HepG2 (cell line): ENCODE results near the gene RIPOR3. TPM values are rescaled to one million over a fixed set of nuclear protein-coding genes. Genes with fewer than 3 reads are reported as not detected.
A peak's percentile ranks its signal among the peaks of the same experiment; 100 is the strongest.

ENCODE experiments used
- BCL3 ChIP-seq: sonication (generic); formaldehyde crosslinking; IDR thresholded peaks from 2 replicates; pipeline ENCODE4 v1.5.1; 2020; ENCODE audit warnings: mild to moderate bottlenecking, missing genetic modification reagents, moderate library complexity
- CREBL2 ChIP-seq: sonication (generic); formaldehyde crosslinking; IDR thresholded peaks from 2 replicates; pipeline ENCODE4 v1.8.1; 2023; ENCODE audit warnings: missing genetic modification reagents, mild to moderate bottlenecking, borderline replicate concordance
- ESRRA ChIP-seq: sonication (generic); formaldehyde crosslinking; IDR thresholded peaks from 2 replicates; pipeline ENCODE4 v1.5.1; 2020; ENCODE audit warnings: mild to moderate bottlenecking, low read depth, missing genetic modification reagents
- GLI4 ChIP-seq: sonication (generic); formaldehyde crosslinking; IDR thresholded peaks from 2 replicates; pipeline ENCODE4 v1.5.1; 2020; ENCODE audit warnings: missing genetic modification reagents, mild to moderate bottlenecking, moderate library complexity, borderline replicate concordance
- POLR2AphosphoS2 ChIP-seq: IDR thresholded peaks from 2 replicates; pipeline ENCODE4 v1.6.1; 2011; ENCODE audit warnings: low read depth, low read length, improper control_type of control experiment
- SSRP1 ChIP-seq: IDR thresholded peaks from 2 replicates; pipeline ENCODE4 v1.6.1; 2016; ENCODE audit warnings: control low read depth
- XRCC5 ChIP-seq: fragments of 200-400 bp; formaldehyde crosslinking; optimal IDR thresholded peaks from 2 replicates; pipeline ENCODE3; 2017; ENCODE audit warnings: mild to moderate bottlenecking, low read length
- ZBED4 ChIP-seq: sonication (generic); formaldehyde crosslinking; IDR thresholded peaks from 2 replicates; pipeline ENCODE4 v1.4.0; 2020; ENCODE audit warnings: missing genetic modification reagents, borderline replicate concordance
- ZBTB10 ChIP-seq: sonication (generic); formaldehyde crosslinking; IDR thresholded peaks from 2 replicates; pipeline ENCODE4 v1.4.0; 2020; ENCODE audit warnings: missing genetic modification reagents, borderline replicate concordance
- ZFP82 ChIP-seq: sonication (generic); formaldehyde crosslinking; IDR thresholded peaks from 2 replicates; pipeline ENCODE4 v1.5.1; 2020; ENCODE audit warnings: mild to moderate bottlenecking, missing genetic modification reagents, borderline replicate concordance
- ZNF3 ChIP-seq: IDR thresholded peaks from 2 replicates; pipeline ENCODE4 v1.7.0; 2017; ENCODE audit warnings: inconsistent platforms
- ZNF552 ChIP-seq: sonication (generic); formaldehyde crosslinking; IDR thresholded peaks from 2 replicates; pipeline ENCODE4 v1.9.0; 2022; ENCODE audit warnings: missing genetic modification reagents, mild to moderate bottlenecking, borderline replicate concordance
- ZNF788 ChIP-seq: sonication (generic); formaldehyde crosslinking; IDR thresholded peaks from 2 replicates; pipeline ENCODE4 v1.5.0; 2020; ENCODE audit warnings: mild to moderate bottlenecking, missing genetic modification reagents, borderline replicate concordance
- ZSCAN22 ChIP-seq: sonication (generic); formaldehyde crosslinking; IDR thresholded peaks from 2 replicates; pipeline ENCODE4 v1.4.0; 2020; ENCODE audit warnings: mild to moderate bottlenecking, missing genetic modification reagents
- ZSCAN29 ChIP-seq: sonication (generic); formaldehyde crosslinking; conservative IDR thresholded peaks from 2 replicates; pipeline ENCODE4 v1.4.0; 2020; ENCODE audit warnings: mild to moderate bottlenecking, missing genetic modification reagents
- polyA plus RNA-seq, 8 experiments: library from polyadenylated mRNA; depleted of rRNA in 3 of 8; stranded (reverse) in 7 of 8; unstranded in 1 of 8; fragments of >200 nt; fragmentation: Illumina TruSeq in 4 of 8; extraction: Trizol in 4 of 8; gene quantifications; 2 replicates each; pipeline versions ENCODE4 v1.2.1 to v1.2.3, GENCODE V29; 2011 to 2016; ENCODE audit warnings: low read depth in 4 of 8, missing spikeins in 1 of 8, mixed read lengths in 1 of 8; ENCODE audit not compliant: insufficient read depth in 1 of 8
- total RNA-seq, 5 experiments: library from RNA; depleted of rRNA; stranded (reverse); fragments of >200 nt; fragmentation: Illumina TruSeq; extraction: Trizol; gene quantifications; 2 replicates each; pipeline ENCODE4 v1.2.3, GENCODE V29; 2016; ENCODE audit warnings: low read depth in 1 of 5

Gene RIPOR3
- total and polyA plus RNA-seq, 2 of the 13 experiments (the other 11 are each of a cell fraction or from before 2014, with no cell fraction given), result 0.18 TPM; not detected in 1

- TF ChIP-seq XRCC5 (peak; percentile 73), GLI4 (CRISPR knock-in tag) (no peak), ZFP82 (CRISPR knock-in tag) (no peak), POLR2AphosphoS2 (no peak), ZBED4 (CRISPR knock-in tag) (no peak), ZNF788 (CRISPR knock-in tag) (no peak), ZNF3 (no peak), ZSCAN22 (CRISPR knock-in tag) (no peak), SSRP1 (CRISPR knock-in tag) (no peak), ZSCAN29 (CRISPR knock-in tag) (no peak), BCL3 (CRISPR knock-in tag) (no peak), ZNF552 (CRISPR knock-in tag) (peak; percentile 50; the same call in 1 of the 2 replicates), CREBL2 (CRISPR knock-in tag) (no peak), ZBTB10 (CRISPR knock-in tag) (peak; percentile 49; the same call in 1 of the 2 replicates), ESRRA (peak; percentile 71; the same call in 1 of the 2 replicates)
Measured at GRCh38 chr20:50563133-50563944, 128.0 kb downstream of the RIPOR3 start (continued).
